Measurements from ENCODE around the gene TEAD2. TPM values are rescaled to one million over a fixed set of nuclear protein-coding genes. Genes with fewer than 3 reads are reported as not detected.

Gene TEAD2
- total and polyA plus RNA-seq, 4 experiments from 2014 or later: not detected

DNA sequence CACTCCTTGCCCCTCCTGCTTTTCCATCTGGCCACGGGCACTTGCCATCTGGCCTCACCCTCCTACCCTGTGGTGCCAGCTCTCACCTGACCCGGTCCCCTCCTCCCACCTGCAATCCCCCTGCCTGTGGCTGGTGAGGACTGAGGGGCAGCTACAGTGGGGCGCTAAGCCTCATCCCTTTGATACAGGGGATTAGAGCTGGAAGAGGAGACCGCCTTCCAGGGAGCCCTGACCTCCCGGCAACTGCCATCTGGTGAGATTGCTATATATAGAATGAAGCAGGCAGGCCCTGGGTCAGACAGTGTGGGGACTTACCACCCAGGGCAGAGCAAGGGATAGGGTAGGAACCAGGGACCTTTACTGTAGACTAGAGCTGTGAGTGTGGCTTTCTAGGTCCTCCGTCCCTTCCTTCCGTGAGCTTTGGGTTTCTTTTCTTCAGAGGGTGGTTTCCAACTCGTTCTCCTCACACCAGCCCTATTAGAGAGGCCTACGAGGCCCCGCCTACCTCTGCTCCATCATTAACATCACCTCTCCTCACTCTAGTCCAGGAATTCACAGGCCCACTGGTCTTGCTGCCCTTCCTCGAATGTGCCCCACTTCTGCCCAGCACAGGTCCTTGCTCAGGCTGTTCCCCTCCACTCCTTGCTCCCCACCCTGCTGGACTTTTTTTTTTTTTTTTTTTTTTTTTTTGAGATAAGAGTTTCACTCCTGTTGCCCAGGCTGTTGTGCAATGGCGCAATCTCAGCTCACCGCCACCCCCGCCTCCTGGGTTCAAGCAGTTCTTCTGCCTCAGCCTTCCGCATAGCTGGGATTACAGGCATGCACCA, 33.6 kb upstream of the TEAD2 start:
- Mint-ChIP-seq H3K27ac (no peak overlapping the region), H3K4me1 (peaks cover 15 to 28% (median 22%) of the 10 kb centered on the region in 4 donors), H3K9me3 (no peaks in the 10 kb centered on the region), H3K27me3 (peaks cover 0 to 3% of the 10 kb centered on the region in 2 donors), H3K36me3 (no peaks in the 10 kb centered on the region), H3K4me3 (no peak overlapping the region)
- intact Hi-C loops (cut with micrococcal nuclease): no loop called here
- ChIA-PET CTCF (ENCODE audit: partially characterized antibody) (interaction anchor here (0.6 to 3.2 kb wide), 7 partner anchors 14 to 322 kb away, joined by 3 to 12 read pairs (median 3); partner anchors contain the start of gene SLC17A7), POLR2A (ENCODE audit: partially characterized antibody) (interaction anchor here (1.9 kb wide), 1 partner anchor 26 kb away, joined by 7 read pairs; the partner anchor contains the start of gene PTH2)
- Histone ChIP-seq H3K27me3 (ENCODE audit: insufficient read depth, low read length) (no peaks in the 10 kb centered on the region), H3K4me1 (ENCODE audit: insufficient read depth, low read length) (peaks cover 26% of the 10 kb centered on the region), H3K4me3 (ENCODE audit: low read length in 2 of 2) (no peak overlapping the region), H3K9me3 (ENCODE audit: control insufficient read depth in 1 of 2, low read length in 2 of 2) (no peaks in the 10 kb centered on the region), H3K27ac (ENCODE audit: low read depth, low read length) (no peak overlapping the region), H3K36me3 (ENCODE audit: insufficient read depth, low read length) (no peaks in the 10 kb centered on the region)
- DNase-seq: peak in 1 of 5 donors; percentile 8

DNA sequence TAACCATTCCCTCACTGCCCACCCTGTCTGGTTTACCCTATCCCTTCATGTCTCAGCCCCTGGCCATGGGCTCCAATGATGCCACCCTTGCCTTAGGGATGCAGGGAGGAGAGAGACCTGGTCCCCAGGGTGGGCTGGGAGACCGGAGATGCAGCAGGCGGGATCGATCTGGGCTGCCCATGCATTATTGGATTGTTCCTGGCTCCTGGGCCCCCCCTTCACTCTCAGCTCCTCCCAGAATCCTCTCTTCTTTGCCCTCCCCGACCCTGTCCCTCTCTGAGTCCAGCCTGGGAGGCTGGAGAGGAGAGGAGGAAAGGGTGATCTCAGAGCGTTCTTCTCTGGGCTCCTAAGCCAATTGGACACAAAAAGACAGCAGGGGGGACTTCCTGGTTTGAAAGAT, 31.7 kb upstream of the TEAD2 start:
- peaks cover 15 to 30% (median 22%) of the 10 kb centered on the region in 4 donors for H3K4me1 Mint-ChIP-seq
- peaks cover 0 to 3% of the 10 kb centered on the region in 2 donors for H3K27me3 Mint-ChIP-seq
- DNase-seq: peak in 1 of 5 donors; percentile 27
- ChIA-PET POLR2A (ENCODE audit: partially characterized antibody) (interaction anchor here (0.8 to 1.5 kb wide), 5 partner anchors 15 to 77 kb away, joined by 3 to 7 read pairs (median 3); partner anchors contain the start of gene PIH1D1), CTCF (ENCODE audit: partially characterized antibody) (interaction anchor here (1.1 to 5.0 kb wide), 6 partner anchors 13 to 82 kb away, joined by 5 to 57 read pairs (median 12); partner anchors contain the start of genes FLT3LG and SLC17A7)
- Histone ChIP-seq H3K36me3 (ENCODE audit: insufficient read depth, low read length) (no peaks in the 10 kb centered on the region), H3K27ac (ENCODE audit: low read depth, low read length) (no peak overlapping the region), H3K4me1 (ENCODE audit: insufficient read depth, low read length) (peaks cover 26% of the 10 kb centered on the region), H3K27me3 (ENCODE audit: insufficient read depth, low read length) (no peaks in the 10 kb centered on the region), H3K9me3 (ENCODE audit: control insufficient read depth in 1 of 2, low read length in 2 of 2) (no peaks in the 10 kb centered on the region), H3K4me3 (ENCODE audit: low read length in 2 of 2) (no peak overlapping the region)
- H3K4me3 Mint-ChIP-seq: no peak overlapping the region
- intact Hi-C loops (cut with micrococcal nuclease): no loop called here
- no peaks in the 10 kb centered on the region for H3K9me3 Mint-ChIP-seq
- H3K27ac Mint-ChIP-seq: no peak overlapping the region
- H3K36me3 Mint-ChIP-seq: no peaks in the 10 kb centered on the region

DNA sequence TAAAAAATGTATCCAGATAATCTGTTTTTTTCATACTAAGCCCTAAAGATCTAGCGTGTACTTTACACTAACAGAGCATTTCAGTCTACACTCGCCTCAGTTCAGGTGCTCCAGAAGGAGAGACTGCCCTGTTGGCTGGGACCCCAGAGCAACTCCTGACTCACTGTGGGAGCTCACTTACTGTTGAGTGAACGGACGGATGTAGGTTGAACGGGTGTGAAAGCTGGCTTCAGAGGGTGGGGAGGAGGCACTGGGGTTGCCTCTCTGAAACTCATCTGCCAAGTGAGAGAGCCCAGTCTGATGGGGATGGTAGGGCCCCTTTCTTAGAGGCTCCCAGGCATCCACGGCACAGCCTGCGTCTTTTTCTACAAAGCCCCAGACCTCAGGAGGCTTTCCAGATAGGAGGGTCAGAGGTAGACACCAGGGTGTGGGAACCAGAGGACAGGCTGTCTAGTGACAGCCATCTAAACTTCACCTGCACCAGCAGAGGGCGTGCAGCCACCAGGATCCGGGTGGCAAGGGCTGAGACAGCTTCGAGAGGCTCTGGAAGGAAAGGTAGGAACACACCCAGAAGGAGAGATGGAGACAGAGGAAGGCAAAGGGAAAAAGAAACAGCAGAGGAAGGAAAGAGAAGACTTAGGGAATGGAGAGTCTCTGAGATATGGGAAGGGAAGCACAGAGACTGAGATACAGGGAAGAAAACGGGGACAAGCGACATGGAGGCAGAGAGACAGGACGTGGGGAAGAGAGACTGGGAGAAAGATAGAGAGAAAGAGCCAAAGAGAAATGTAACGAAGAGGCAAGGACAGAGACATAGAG, 29.6 kb upstream of the TEAD2 start:
- H3K27me3 ChIP-seq (ENCODE audit: insufficient read depth, low read length): no peaks in the 10 kb centered on the region
- H3K4me1 Mint-ChIP-seq: peaks cover 8 to 24% (median 11%) of the 10 kb centered on the region in 4 donors
- H3K27ac ChIP-seq (ENCODE audit: low read depth, low read length): no peak overlapping the region
- DNase-seq: peak; percentile 76 to 80 (median 78)
- no peak overlapping the region for H3K4me3 Mint-ChIP-seq
- H3K27ac Mint-ChIP-seq: peak overlapping the region in 6 of 7 donors; percentile 9 to 85 (median 60)
- H3K4me3 ChIP-seq (ENCODE audit: low read length in 2 of 2): no peak overlapping the region
- H3K9me3 ChIP-seq (ENCODE audit: control insufficient read depth in 1 of 2, low read length in 2 of 2): no peaks in the 10 kb centered on the region
- ChIA-PET CTCF (ENCODE audit: partially characterized antibody) (interaction anchor here (0.6 to 5.0 kb wide), 22 partner anchors 10 to 287 kb away, joined by 3 to 57 read pairs (median 6); partner anchors contain the start of genes FLT3LG, GFY, PIH1D1 and PTH2), POLR2A (ENCODE audit: partially characterized antibody) (interaction anchor here (0.5 to 2.8 kb wide), 12 partner anchors 14 to 81 kb away, joined by 3 to 20 read pairs (median 4); partner anchors contain the start of genes ALDH16A1, FLT3LG and PIH1D1)
- no peaks in the 10 kb centered on the region for H3K27me3 Mint-ChIP-seq
- no peaks in the 10 kb centered on the region for H3K36me3 Mint-ChIP-seq
- intact Hi-C loops (cut with micrococcal nuclease): loop anchor here (1.0 kb wide), 4 partner anchors 52 to 289 kb away; no protein-coding TSS in a partner anchor
- peaks cover 21% of the 10 kb centered on the region for H3K4me1 ChIP-seq (ENCODE audit: insufficient read depth, low read length)
- H3K9me3 Mint-ChIP-seq: peaks cover 0 to 1% (median 0%) of the 10 kb centered on the region in 8 donors
- no peaks in the 10 kb centered on the region for H3K36me3 ChIP-seq (ENCODE audit: insufficient read depth, low read length)

DNA sequence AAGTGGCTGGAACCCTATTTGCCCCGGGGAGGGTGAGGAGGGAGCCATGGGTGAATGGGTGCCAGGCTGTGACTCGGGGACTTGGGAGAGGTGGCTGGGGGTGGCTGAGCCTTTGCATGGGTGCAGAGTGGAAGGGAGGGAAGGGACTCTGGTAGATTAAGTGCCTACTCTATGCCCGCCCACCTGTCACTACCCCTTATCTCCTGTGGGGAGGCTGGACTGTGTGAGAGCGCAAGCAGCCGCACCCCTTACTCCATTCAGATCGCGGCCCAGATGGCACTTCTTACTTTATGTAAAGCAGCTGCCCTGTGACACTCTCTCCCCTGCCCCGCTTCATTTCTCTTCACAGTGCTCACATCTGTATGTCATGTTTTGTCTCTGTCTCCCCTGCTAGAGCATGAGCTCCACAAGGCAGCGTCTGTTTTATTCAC, 28.7 kb upstream of the TEAD2 start:
- Histone ChIP-seq H3K27me3 (ENCODE audit: insufficient read depth, low read length) (no peaks in the 10 kb centered on the region), H3K4me3 (ENCODE audit: low read length in 2 of 2) (no peak overlapping the region), H3K36me3 (ENCODE audit: insufficient read depth, low read length) (no peaks in the 10 kb centered on the region), H3K9me3 (ENCODE audit: control insufficient read depth in 1 of 2, low read length in 2 of 2) (no peaks in the 10 kb centered on the region), H3K27ac (ENCODE audit: low read depth, low read length) (no peak overlapping the region), H3K4me1 (ENCODE audit: insufficient read depth, low read length) (peaks cover 21% of the 10 kb centered on the region)
- ChIA-PET POLR2A (ENCODE audit: partially characterized antibody) (interaction anchor here (0.7 to 2.8 kb wide), 10 partner anchors 15 to 97 kb away, joined by 3 to 20 read pairs (median 6); partner anchors contain the start of genes FLT3LG and PIH1D1), CTCF (ENCODE audit: partially characterized antibody) (interaction anchor here (0.6 to 5.0 kb wide), 17 partner anchors 9 to 287 kb away, joined by 3 to 57 read pairs (median 5); partner anchors contain the start of genes FLT3LG, GFY, PIH1D1 and PTH2)
- intact Hi-C loops (cut with micrococcal nuclease): no loop called here
- Mint-ChIP-seq H3K27ac (no peak overlapping the region), H3K27me3 (no peaks in the 10 kb centered on the region), H3K36me3 (no peaks in the 10 kb centered on the region), H3K4me3 (no peak overlapping the region), H3K9me3 (peaks cover 0 to 1% (median 0%) of the 10 kb centered on the region in 8 donors), H3K4me1 (peaks cover 8 to 24% (median 11%) of the 10 kb centered on the region in 4 donors)
- DNase-seq: no peak

DNA sequence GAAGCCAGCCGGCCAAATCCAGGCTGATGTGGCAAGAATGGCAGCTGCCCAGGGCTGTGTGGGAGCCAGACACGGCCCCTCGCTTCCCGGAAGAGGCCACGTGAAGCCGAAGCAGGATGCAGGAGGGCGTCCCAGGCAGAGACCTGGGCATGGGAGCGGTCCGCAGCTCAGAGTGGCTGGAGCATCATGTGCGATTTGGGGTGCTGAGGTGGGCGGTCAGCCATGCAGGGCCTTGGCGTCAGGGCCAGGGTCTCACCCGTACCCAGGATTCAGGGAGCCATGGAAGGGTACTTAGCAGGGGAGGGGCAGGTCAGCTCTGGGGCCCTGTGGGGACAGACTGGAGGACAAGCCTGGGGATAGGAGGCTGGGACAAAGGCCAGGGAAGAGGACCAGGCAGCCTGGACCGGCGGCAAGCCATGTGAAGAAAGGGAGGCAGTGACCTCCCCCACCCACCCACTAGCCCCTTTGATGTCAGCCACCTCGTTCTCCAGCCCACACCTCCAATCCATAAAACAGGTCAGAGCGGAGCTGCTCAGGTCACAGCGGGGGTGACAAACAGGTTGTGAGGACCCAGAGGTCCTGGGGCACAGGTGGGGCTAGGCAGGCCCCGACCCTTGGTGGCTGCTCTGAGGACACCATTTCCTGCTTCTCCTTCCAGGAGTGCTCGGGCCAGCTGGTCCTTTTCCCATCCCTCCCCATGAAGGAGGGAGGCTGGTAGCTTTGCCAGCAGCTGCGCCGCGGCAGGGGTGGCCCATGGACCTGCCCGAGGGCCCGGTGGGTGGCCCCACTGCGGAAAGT, 28.1 kb upstream of the TEAD2 start:
- Histone ChIP-seq H3K27ac (ENCODE audit: low read depth, low read length) (no peak overlapping the region), H3K27me3 (ENCODE audit: insufficient read depth, low read length) (no peaks in the 10 kb centered on the region), H3K9me3 (ENCODE audit: control insufficient read depth in 1 of 2, low read length in 2 of 2) (no peaks in the 10 kb centered on the region), H3K4me1 (ENCODE audit: insufficient read depth, low read length) (peaks cover 21% of the 10 kb centered on the region), H3K36me3 (ENCODE audit: insufficient read depth, low read length) (no peaks in the 10 kb centered on the region), H3K4me3 (ENCODE audit: low read length in 2 of 2) (no peak overlapping the region)
- H3K36me3 Mint-ChIP-seq: no peaks in the 10 kb centered on the region
- peak in 1 of 5 donors; percentile 5 for DNase-seq
- H3K4me3 Mint-ChIP-seq: no peak overlapping the region
- H3K4me1 Mint-ChIP-seq: peaks cover 8 to 21% (median 11%) of the 10 kb centered on the region in 4 donors
- peak overlapping the region in 1 of 7 donors; percentile 21 for H3K27ac Mint-ChIP-seq
- peaks cover 0 to 1% (median 0%) of the 10 kb centered on the region in 8 donors for H3K9me3 Mint-ChIP-seq
- ChIA-PET POLR2A (ENCODE audit: partially characterized antibody) (interaction anchor here (0.7 to 2.8 kb wide), 5 partner anchors 16 to 98 kb away, joined by 3 to 20 read pairs (median 4); partner anchors contain the start of gene FLT3LG), CTCF (ENCODE audit: partially characterized antibody) (interaction anchor here (1.0 to 5.0 kb wide), 12 partner anchors 11 to 288 kb away, joined by 3 to 57 read pairs (median 5); partner anchors contain the start of genes FLT3LG, PIH1D1 and SLC17A7)
- no peaks in the 10 kb centered on the region for H3K27me3 Mint-ChIP-seq
- intact Hi-C loops (cut with micrococcal nuclease): no loop called here

DNA sequence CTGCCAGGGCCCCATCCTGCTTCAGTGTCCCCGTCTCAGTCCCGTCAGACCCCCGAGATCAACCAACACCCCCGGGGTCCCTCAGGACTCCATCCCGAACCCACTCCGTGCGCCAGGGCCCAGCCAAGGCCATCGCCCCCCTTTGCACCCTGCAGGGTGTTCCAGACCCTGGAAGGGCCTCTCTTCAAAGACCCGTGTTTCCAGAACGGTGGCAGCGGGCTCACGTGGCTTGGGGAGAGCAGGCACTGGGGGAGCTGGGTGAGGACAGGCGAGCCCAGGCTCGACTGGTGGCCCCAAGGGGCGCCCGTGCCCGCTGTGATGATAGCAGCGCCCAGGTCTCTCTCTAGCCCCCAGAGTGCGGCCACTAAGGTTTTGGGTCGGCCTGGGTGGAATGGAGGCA, 27.2 kb upstream of the TEAD2 start:
- Mint-ChIP-seq H3K4me1 (peaks cover 8 to 21% (median 11%) of the 10 kb centered on the region in 4 donors), H3K36me3 (no peaks in the 10 kb centered on the region), H3K4me3 (no peak overlapping the region), H3K27me3 (no peaks in the 10 kb centered on the region), H3K9me3 (peaks cover 0 to 1% (median 0%) of the 10 kb centered on the region in 8 donors), H3K27ac (peak overlapping the region in 1 of 7 donors; percentile 32)
- H3K4me1 ChIP-seq (ENCODE audit: insufficient read depth, low read length): peaks cover 21% of the 10 kb centered on the region
- POLR2A ChIA-PET (ENCODE audit: partially characterized antibody): interaction anchor here (2.8 kb wide), 1 partner anchor 80 kb away, joined by 20 read pairs; no protein-coding TSS in a partner anchor
- no peaks in the 10 kb centered on the region for H3K36me3 ChIP-seq (ENCODE audit: insufficient read depth, low read length)
- H3K27ac ChIP-seq (ENCODE audit: low read depth, low read length): no peak overlapping the region
- intact Hi-C loops (cut with micrococcal nuclease): loop anchor here (2.0 kb wide), 1 partner anchor 27 kb away; the partner anchor contains the start of genes DKKL1 and TEAD2
- no peak overlapping the region for H3K4me3 ChIP-seq (ENCODE audit: low read length in 2 of 2)
- CTCF ChIA-PET (ENCODE audit: partially characterized antibody): interaction anchor here (1.2 to 5.0 kb wide), 6 partner anchors 10 to 84 kb away, joined by 3 to 57 read pairs (median 4); partner anchors contain the start of genes FLT3LG, PIH1D1 and SLC17A7
- DNase-seq: no peak
- H3K9me3 ChIP-seq (ENCODE audit: control insufficient read depth in 1 of 2, low read length in 2 of 2): no peaks in the 10 kb centered on the region
- no peaks in the 10 kb centered on the region for H3K27me3 ChIP-seq (ENCODE audit: insufficient read depth, low read length)

All from CD4-positive, alpha-beta memory T cell (primary cell).